GM06990 (cell line): ENCODE measurements around the gene CERCAM.
"Not testable (repeated sequence)": the region's sequence is repeated elsewhere in the genome, so short reads cannot be mapped to it uniquely, and the experiment has no call there.

Experiments used
- DNase-seq: peaks from one replicate; pipeline ENCODE4 v3.0.0-alpha.2; 2011; ENCODE audit not compliant: insufficient read length; ENCODE audit errors: extremely low read depth
- H3K27me3 ChIP-seq: replicated peaks from 2 replicates; pipeline ENCODE4 v1.6.0; 2011; ENCODE audit warnings: low read length; ENCODE audit not compliant: control insufficient read depth, insufficient read depth
- H3K36me3 ChIP-seq: 2 replicates; pipeline ENCODE4 v1.5.1; 2011; ENCODE audit warnings: low read length; ENCODE audit not compliant: control insufficient read depth, insufficient read depth
- H3K4me3 ChIP-seq: replicated peaks from 2 replicates; pipeline ENCODE4 v1.5.1; 2011; ENCODE audit warnings: low read depth, mild to moderate bottlenecking, control low read depth, low read length
- TF ChIP-seq, protein P1 (sequence below): IDR thresholded peaks from 2 replicates; pipeline ENCODE4 v1.5.1; 2011; ENCODE audit warnings: low read length, control low read depth, mild to moderate bottlenecking, inconsistent platforms; ENCODE audit not compliant: insufficient read depth, poor library complexity, severe bottlenecking

Gene CERCAM

DNA sequence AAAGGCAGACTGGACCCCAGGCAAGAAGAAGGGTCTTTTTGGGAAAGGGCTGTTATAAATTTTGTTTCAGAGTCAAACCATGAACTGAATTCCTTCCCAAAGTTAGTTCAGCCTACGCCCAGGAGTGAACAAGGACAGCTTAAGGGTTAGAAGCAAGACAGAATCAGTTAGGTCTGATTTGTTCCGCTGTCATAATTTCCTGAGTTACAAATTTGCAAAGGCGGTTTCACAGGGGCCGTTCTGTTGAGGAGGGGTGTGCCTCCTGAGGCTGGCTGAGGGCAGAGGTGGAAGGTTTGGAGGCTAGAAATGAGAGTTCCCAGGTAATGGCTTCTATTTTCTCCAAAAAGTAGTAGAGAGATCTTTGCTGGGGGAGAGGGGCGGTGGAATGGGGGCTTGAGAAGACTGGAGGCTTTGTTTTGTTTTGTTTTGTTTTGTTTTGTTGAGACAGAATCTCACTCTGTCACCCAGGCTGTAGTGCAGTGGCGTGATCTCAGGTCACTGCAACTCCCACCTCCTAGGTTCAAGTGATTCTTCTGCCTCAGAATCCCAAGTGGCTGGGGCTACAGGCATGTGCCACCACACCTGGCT lies 4.1 kb upstream of the CERCAM start:
- Histone ChIP-seq H3K4me3 (no peak overlapping the region), H3K27me3 (no peaks in the 10 kb centered on the region), H3K36me3 (no peaks in the 10 kb centered on the region)
- DNase-seq = no peak
- TF ChIP-seq, protein P1, sequence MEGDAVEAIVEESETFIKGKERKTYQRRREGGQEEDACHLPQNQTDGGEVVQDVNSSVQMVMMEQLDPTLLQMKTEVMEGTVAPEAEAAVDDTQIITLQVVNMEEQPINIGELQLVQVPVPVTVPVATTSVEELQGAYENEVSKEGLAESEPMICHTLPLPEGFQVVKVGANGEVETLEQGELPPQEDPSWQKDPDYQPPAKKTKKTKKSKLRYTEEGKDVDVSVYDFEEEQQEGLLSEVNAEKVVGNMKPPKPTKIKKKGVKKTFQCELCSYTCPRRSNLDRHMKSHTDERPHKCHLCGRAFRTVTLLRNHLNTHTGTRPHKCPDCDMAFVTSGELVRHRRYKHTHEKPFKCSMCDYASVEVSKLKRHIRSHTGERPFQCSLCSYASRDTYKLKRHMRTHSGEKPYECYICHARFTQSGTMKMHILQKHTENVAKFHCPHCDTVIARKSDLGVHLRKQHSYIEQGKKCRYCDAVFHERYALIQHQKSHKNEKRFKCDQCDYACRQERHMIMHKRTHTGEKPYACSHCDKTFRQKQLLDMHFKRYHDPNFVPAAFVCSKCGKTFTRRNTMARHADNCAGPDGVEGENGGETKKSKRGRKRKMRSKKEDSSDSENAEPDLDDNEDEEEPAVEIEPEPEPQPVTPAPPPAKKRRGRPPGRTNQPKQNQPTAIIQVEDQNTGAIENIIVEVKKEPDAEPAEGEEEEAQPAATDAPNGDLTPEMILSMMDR = no peak

DNA sequence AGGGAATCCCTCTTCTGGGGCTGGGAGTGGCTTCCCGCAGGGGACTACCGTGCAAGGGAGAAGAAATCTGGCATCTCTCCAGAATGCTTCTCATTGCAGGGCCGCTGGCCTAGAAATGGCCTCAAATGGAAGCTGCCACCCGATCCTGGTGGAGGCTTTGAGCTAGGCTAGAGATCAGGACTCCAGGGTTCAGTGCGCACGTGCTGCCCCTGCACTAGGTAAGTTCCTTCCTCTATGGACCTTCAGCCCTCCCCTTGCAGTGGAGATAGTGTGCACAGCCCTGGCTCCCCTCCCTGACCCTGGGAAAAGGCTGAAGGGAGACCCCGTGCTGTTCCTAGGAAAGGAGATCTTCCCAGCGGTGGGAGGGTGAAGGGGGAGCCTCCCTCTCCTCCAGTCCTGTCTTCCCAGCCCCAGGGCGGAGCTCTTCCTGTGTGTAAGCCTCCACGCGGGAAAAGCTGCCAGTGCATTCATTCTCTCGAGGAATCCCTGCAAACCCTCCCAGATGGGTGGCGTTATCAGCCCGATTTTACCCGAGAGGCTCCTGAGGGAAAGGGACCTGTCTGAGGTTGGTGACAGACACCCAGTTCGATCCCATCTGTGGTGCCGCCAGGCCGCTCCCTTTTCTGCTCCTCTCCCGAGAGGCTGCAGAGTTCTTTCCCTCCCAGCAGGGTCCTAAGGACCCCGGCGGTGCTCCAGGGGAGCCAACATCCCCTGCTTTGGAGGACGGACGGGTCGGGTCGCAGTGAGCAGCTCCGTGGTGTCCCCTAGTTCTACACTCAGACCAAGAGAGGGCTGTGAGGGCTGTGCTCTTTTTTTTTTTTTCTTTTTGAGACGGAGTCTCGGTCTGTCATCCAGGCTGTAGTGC lies 1.4 kb upstream of the CERCAM start:
- Histone ChIP-seq H3K4me3 (no peak overlapping the region; the same call in 1 of the 2 replicates), H3K36me3 (no peaks in the 10 kb centered on the region), H3K27me3 (no peaks in the 10 kb centered on the region)
- no peak for DNase-seq
- TF ChIP-seq, protein P1 = no peak

DNA sequence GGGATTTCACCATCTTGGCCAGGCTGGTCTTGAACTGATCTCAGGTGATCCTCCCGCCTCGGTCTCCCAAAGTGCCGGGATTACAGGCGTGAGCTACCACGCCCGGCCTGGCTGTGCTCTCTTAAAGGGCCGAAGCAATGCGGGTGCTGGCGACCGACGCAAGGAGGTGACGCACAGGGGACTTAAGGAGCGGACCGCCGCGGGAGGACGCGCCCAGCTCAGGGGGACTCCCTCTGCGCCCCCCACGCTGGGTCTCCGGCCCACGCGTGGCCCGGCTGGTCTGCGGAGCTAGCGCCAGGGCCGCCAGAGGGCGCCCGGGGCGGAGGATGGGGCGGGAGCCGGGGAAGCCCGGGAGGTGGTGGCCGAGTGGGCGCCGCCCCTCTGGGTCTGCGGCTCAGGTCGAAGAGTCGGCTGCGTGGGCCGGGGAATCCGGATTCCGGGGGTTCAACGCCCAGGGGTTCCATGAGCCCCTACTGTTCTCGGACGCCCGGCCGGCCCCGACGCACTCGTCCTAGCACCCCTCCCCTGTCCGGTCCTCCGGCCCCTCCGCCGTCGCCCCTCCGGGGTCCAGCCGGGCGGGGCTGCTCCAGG lies 502 bp upstream of the CERCAM start:
- H3K36me3 ChIP-seq = no peaks in the 10 kb centered on the region
- DNase-seq = peak; percentile 81
- H3K4me3 ChIP-seq = peak overlapping the region; percentile 69
- TF ChIP-seq, protein P1 = peak; percentile 66
- no peaks in the 10 kb centered on the region for H3K27me3 ChIP-seq

DNA sequence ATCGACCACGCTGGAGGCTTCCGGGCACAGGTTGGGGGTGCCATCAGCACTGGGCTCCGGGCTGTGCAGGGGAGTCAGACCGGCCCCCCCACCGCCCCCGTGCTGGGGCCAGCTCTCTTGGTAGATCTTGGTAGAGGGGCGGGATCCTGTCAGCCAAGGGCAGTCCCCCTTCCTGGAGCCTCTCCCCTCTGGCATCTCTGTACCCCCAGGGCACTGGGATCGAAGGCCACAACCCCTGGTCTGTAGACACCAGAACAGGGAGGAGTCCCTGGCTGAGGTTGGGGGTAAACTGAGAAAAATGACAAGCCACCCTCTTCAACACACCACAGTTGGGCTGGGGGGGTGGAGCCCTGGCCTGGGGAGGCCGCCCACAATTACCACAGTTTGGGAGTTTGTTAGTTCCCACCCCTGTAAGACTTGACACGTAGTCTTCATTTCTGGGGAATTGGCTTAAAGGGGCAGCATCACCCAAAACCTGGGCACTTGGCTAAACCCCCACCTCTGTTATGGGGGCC lies 882 bp downstream of the CERCAM start:
- DNase-seq = no peak
- Histone ChIP-seq H3K4me3 (peak overlapping the region; percentile 69), H3K27me3 (no peaks in the 10 kb centered on the region), H3K36me3 (no peaks in the 10 kb centered on the region)
- TF ChIP-seq, protein P1 = no peak

DNA sequence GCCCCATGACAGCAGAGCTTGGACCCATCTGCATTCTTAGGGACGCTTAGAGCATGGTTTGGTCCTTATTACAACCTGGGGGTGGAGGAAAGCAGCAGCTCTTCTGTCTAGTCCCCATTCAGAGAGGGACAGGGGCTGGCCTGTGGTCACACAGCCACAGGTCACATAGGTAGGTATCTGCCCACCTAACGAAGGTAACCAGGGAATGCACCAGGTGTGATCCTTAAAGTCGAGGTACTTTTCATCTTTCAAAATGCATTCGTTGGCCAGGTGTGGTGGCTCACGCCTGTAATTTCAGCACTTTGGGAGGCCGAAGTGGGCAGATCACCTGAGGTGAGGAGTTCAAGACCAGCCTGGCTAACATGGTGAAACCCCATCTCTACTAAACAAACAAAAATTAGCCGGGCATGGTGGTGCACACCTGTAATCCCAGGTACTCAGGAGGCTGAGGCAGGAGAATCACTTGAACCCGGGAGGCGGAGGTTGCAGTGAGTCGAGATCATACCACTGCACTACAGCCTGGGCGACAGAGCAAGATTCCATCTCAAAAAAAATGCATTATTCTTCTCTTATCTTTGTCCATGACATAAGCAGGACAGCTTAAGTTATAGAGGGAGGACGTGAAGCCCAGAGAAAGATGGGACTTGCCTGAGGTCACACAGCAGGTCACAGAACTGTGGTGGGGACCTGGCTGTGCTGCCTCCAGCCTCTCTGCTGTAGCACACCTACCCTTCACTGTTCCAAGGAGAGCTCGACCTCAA lies 1.5 kb downstream of the CERCAM start:
- not testable (repeated sequence) for DNase-seq, H3K27me3 ChIP-seq, H3K4me3 ChIP-seq, H3K36me3 ChIP-seq
